Measurements from ENCODE around the gene KCNMA1. TPM values are rescaled to one million over a fixed set of nuclear protein-coding genes. Genes with fewer than 3 reads are reported as not detected.
A peak's percentile ranks its signal among the peaks of the same experiment; 100 is the strongest.

The KCNMA1 gene
- total and polyA plus RNA-seq, 2 donors from 2014 or later: 4.2 to 8.9 TPM

DNA sequence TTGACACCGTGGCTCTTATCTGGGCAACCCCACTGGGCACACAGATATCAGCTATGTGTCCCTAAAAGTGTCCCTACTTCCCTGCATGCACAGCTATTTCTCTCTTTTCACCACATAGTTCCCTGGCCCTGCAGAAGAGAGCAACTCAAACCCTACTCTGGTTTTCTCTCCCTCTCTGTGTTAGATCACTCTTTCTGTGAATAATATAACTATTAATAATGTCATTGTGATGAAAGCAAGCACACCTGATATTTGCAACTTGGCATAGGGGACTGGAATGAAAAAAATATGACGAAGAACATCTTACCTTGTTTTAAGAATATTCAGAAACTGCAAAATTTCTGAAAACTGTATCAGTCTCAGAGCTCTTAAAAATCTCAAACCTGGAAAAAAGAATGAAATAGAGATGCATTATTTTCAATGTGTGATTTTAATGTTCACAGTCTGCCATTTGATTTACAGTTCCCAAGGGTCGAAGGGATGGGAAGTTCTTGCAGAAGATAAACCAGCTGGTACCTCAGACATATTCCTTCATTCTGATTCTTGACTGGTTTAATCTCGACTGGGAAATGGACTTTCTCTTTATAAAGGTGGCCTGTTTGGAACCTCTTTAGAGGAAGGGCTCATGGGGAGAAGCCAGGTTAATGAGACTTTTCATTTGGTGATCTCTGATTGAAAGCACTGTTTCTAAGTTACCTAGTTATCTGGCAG lies 516.8 kb downstream of the KCNMA1 start:
- no peak for FAIRE-seq
- H3K27me3 ChIP-seq (ENCODE audit: control insufficient read depth, insufficient read depth, low read length): no peaks in the 10 kb centered on the region
- TF ChIP-seq, protein P1, sequence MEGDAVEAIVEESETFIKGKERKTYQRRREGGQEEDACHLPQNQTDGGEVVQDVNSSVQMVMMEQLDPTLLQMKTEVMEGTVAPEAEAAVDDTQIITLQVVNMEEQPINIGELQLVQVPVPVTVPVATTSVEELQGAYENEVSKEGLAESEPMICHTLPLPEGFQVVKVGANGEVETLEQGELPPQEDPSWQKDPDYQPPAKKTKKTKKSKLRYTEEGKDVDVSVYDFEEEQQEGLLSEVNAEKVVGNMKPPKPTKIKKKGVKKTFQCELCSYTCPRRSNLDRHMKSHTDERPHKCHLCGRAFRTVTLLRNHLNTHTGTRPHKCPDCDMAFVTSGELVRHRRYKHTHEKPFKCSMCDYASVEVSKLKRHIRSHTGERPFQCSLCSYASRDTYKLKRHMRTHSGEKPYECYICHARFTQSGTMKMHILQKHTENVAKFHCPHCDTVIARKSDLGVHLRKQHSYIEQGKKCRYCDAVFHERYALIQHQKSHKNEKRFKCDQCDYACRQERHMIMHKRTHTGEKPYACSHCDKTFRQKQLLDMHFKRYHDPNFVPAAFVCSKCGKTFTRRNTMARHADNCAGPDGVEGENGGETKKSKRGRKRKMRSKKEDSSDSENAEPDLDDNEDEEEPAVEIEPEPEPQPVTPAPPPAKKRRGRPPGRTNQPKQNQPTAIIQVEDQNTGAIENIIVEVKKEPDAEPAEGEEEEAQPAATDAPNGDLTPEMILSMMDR (IDR thresholded peaks at IDR 0.05; ENCODE audit: borderline replicate concordance, extremely low read depth, insufficient read depth): no peak
- H3K9ac ChIP-seq (ENCODE audit: low read length in 3 of 3): no peak overlapping the region
- H3K9me3 ChIP-seq (ENCODE audit: control insufficient read depth in 2 of 3, insufficient read depth in 1 of 3, low read length in 3 of 3): no peaks in the 10 kb centered on the region
- no peak overlapping the region for H3K4me3 ChIP-seq (ENCODE audit: low read length in 3 of 3)
- H3K27ac ChIP-seq (ENCODE audit: low read depth in 2 of 2, low read length in 2 of 2): no peak overlapping the region
- intact Hi-C loops (cut with DNase I): no loop called here
- H3K36me3 ChIP-seq (ENCODE audit: control insufficient read depth in 2 of 3, insufficient read depth in 3 of 3, low read length in 3 of 3): no peaks in the 10 kb centered on the region
- no peak for DNase-seq
- no peaks in the 10 kb centered on the region for H3K4me1 ChIP-seq (ENCODE audit: control insufficient read depth in 2 of 3, insufficient read depth in 2 of 3, low read depth in 1 of 3, low read length in 3 of 3)

DNA sequence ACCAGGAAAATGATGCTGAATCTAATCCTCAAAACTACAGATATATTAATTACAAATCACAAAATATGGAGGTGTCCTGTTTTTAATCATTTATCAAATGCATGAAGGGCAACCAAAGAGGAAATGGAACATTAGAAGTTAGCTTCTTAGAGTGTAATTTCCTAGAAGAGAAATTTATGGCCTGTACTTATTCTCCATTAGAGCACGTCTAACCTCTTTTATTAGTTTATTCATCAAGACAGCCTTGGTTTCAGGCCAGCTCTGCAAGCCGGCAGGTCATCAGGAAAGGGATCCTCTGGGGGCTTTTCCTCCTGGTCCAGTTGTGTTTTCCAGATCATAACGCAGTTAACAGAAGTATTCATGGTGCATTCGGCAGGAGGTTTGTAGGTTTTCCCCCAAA lies 517.6 kb downstream of the KCNMA1 start:
- Histone ChIP-seq H3K9me3 (ENCODE audit: control insufficient read depth in 2 of 3, insufficient read depth in 1 of 3, low read length in 3 of 3) (no peaks in the 10 kb centered on the region), H3K27ac (ENCODE audit: low read depth in 2 of 2, low read length in 2 of 2) (no peak overlapping the region), H3K4me1 (ENCODE audit: control insufficient read depth in 2 of 3, insufficient read depth in 2 of 3, low read depth in 1 of 3, low read length in 3 of 3) (no peaks in the 10 kb centered on the region), H3K36me3 (ENCODE audit: control insufficient read depth in 2 of 3, insufficient read depth in 3 of 3, low read length in 3 of 3) (no peaks in the 10 kb centered on the region), H3K27me3 (ENCODE audit: control insufficient read depth, insufficient read depth, low read length) (no peaks in the 10 kb centered on the region), H3K9ac (ENCODE audit: low read length in 3 of 3) (no peak overlapping the region), H3K4me3 (ENCODE audit: low read length in 3 of 3) (no peak overlapping the region)
- TF ChIP-seq, protein P1 (IDR thresholded peaks at IDR 0.05; ENCODE audit: borderline replicate concordance, extremely low read depth, insufficient read depth): no peak
- DNase-seq (peak in 2 of 5 donors; percentile 48 to 60), FAIRE-seq (no peak)
- intact Hi-C loops (cut with DNase I): no loop called here

DNA sequence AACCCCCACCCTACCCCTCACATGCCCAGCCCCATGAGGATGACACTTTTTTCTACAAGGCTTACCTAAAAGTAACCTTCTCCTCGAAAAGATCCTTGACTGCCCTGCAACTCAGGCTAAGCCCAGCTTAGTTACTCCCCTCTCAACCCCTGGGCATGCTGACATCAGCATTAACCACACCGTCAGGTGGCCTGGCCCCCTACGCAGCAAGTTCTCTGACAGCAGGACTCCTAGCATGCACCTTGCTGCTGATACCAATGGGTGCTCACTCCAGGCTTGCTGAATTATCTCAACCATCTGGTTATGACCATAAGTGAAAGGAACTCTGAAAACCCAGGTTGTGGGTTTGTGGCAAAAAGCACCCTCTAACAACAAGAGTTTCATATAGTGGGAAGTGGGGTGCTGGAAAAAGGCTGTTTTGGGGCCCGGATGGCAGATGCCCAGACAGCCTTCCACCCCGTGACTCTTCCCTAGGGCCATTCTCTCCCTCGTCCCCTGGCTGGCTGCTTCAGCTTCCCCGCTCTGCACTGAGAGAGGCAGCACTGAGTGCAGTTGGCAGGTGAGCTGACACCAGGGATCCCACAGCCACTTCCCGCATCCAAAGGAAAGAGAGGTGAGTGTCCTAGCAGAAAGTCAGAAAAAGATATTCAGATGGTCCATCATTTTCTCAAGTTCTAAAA lies 518.9 kb downstream of the KCNMA1 start:
- FAIRE-seq (no peak), DNase-seq (no peak)
- TF ChIP-seq, protein P1 (IDR thresholded peaks at IDR 0.05; ENCODE audit: borderline replicate concordance, extremely low read depth, insufficient read depth): no peak
- no peaks in the 10 kb centered on the region for H3K9me3 ChIP-seq (ENCODE audit: control insufficient read depth in 2 of 3, insufficient read depth in 1 of 3, low read length in 3 of 3)
- no peaks in the 10 kb centered on the region for H3K36me3 ChIP-seq (ENCODE audit: control insufficient read depth in 2 of 3, insufficient read depth in 3 of 3, low read length in 3 of 3)
- no peak overlapping the region for H3K4me3 ChIP-seq (ENCODE audit: low read length in 3 of 3)
- H3K27ac ChIP-seq (ENCODE audit: low read depth in 2 of 2, low read length in 2 of 2): no peak overlapping the region
- no peaks in the 10 kb centered on the region for H3K27me3 ChIP-seq (ENCODE audit: control insufficient read depth, insufficient read depth, low read length)
- H3K9ac ChIP-seq (ENCODE audit: low read length in 3 of 3): no peak overlapping the region
- H3K4me1 ChIP-seq (ENCODE audit: control insufficient read depth in 2 of 3, insufficient read depth in 2 of 3, low read depth in 1 of 3, low read length in 3 of 3): no peaks in the 10 kb centered on the region
- intact Hi-C loops (cut with DNase I): no loop called here

All from kidney (tissue), 14 donors.